Diencephalon (tissue), 1 donor: ENCODE measurements around the gene RPA3. TPM values are rescaled to one million over a fixed set of nuclear protein-coding genes. Genes with fewer than 3 reads are reported as not detected.

Experiments used
- total RNA-seq: library from RNA; depleted of rRNA; stranded (reverse); fragments of >200 nt; gene quantifications from one replicate; pipeline ENCODE4 v1.2.3, GENCODE V29; 2014

The RPA3 gene
- 18.5 TPM for total RNA-seq

GRCh38 chr7:7718492-7718891 lies at the start of gene RPA3:
Gene RPA3 (minus strand): TSS chr7:7718607. CDS start chr7:7640418, 78,189 bp downstream.

DNA sequence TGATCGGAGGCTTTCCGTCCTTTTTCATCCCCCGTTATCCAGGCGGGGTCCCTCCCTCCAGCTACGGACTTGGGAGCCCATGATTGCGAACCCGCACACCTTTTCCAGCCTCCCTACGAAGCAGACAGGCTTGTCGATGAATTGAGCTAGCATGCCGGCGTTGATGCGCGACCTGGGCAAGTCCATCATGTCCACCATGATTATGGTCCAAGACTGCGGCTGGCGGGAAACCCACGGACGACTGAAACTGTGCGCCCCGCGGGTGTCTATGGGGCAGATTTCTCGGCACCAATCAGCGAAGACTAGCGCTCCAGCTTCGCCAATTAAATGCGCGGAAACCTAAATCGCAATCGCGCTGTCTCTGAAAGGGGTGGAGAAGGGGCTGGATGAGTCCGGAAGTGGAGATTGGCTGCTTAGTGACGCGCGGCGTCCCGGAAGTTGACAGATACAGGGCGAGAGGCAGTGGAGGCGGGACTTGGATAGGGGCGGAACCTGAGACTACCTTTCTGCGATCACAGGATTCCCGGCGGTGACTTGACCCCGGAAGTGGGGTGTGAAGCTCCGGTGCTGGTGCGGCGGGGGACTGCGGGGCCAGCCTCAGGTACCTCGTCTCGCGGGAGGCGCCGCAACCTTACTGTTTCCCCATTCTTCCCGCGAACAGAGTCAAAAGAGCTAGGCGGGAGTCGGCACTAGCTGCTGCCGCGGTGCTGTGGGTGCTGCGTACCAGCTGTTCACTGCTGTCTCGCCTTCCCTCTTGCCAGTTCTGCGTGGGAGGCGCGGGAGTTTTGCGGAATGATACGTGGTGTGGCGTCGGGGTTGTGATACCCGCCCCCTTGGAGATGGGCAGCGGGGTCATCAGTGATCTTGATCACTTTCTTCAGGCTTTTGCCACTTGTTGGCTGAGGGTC lies 77.9 kb downstream of the RPA3 start, which contains the start of gene UMAD1:
TSS of gene UMAD1 (plus strand) at position 532 of the 908 bp plus-strand sequence. CDS start 32,620 bp downstream, outside the sequence.

Other genes with a start within 250 kb of the RPA3 start
- gene COL28A1, start 182.7 kb downstream of the RPA3 start, total RNA-seq: 1.4 TPM
- gene MIOS, start 151.7 kb downstream of the RPA3 start, total RNA-seq: 57.7 TPM
- gene UMAD1, start 77.9 kb downstream of the RPA3 start, total RNA-seq: 13.4 TPM